RPMI8226 (cell line): ENCODE data around the gene WIPF1.
"Not testable (repeated sequence)": the region's sequence is repeated elsewhere in the genome, so short reads cannot be mapped to it uniquely, and the experiment has no call there.

ENCODE experiments used
- DNase-seq: peaks from one replicate; pipeline ENCODE4 v3.0.0-alpha.2; 2015

The WIPF1 gene

GRCh38 chr2:174569678-174570077, 27.9 kb downstream of the WIPF1 start:
- no peak for DNase-seq

- no peak for DNase-seq
Observed at GRCh38 chr2:174568425-174568824, 29.2 kb downstream of the WIPF1 start.

- no peak for DNase-seq
Observed at GRCh38 chr2:174566871-174567270, 30.7 kb downstream of the WIPF1 start.

GRCh38 chr2:174563530-174564282, 33.9 kb downstream of the WIPF1 start:
- no peak for DNase-seq

GRCh38 chr2:174561972-174562370, 35.6 kb downstream of the WIPF1 start:
- no peak for DNase-seq

- no peak for DNase-seq
Observed at GRCh38 chr2:174561283-174561971, 36.2 kb downstream of the WIPF1 start.

- no peak for DNase-seq
Observed at GRCh38 chr2:174560737-174561136, 36.9 kb downstream of the WIPF1 start.

GRCh38 chr2:174555998-174556397, 41.6 kb downstream of the WIPF1 start:
- no peak for DNase-seq

- DNase-seq: no peak
Observed at GRCh38 chr2:174554529-174555150, 43.0 kb downstream of the WIPF1 start.

- peak; percentile 21 for DNase-seq
Observed at GRCh38 chr2:174553811-174554493, 43.7 kb downstream of the WIPF1 start.

GRCh38 chr2:174552880-174553279, 44.7 kb downstream of the WIPF1 start:
- DNase-seq: no peak

- no peak for DNase-seq
Observed at GRCh38 chr2:174551697-174552096, 45.9 kb downstream of the WIPF1 start.

GRCh38 chr2:174548646-174549045, 49.0 kb downstream of the WIPF1 start:
- DNase-seq: not testable (repeated sequence)

- not testable (repeated sequence) for DNase-seq
Observed at GRCh38 chr2:174548021-174548420, 49.6 kb downstream of the WIPF1 start.

GRCh38 chr2:174546519-174547506, 50.8 kb downstream of the WIPF1 start:
- DNase-seq: peak; percentile 70

GRCh38 chr2:174545240-174545639, 52.4 kb downstream of the WIPF1 start:
- DNase-seq: no peak

- DNase-seq: no peak
Observed at GRCh38 chr2:174544802-174545201, 52.8 kb downstream of the WIPF1 start.

- no peak for DNase-seq
Observed at GRCh38 chr2:174544156-174544555, 53.4 kb downstream of the WIPF1 start.

GRCh38 chr2:174540893-174541292, 56.7 kb downstream of the WIPF1 start:
- no peak for DNase-seq

GRCh38 chr2:174535757-174536703, 61.6 kb downstream of the WIPF1 start:
- DNase-seq: peak; percentile 92

- DNase-seq: no peak
Observed at GRCh38 chr2:174535083-174535482, 62.5 kb downstream of the WIPF1 start.
